NCI-H2107 (cell line): ENCODE measurements around the gene CECR2.

Experiments
- DNase-seq: peaks from one replicate; lab custom pipeline; 2025; lab: John Stamatoyannopoulos, UW

The CECR2 gene

DNA sequence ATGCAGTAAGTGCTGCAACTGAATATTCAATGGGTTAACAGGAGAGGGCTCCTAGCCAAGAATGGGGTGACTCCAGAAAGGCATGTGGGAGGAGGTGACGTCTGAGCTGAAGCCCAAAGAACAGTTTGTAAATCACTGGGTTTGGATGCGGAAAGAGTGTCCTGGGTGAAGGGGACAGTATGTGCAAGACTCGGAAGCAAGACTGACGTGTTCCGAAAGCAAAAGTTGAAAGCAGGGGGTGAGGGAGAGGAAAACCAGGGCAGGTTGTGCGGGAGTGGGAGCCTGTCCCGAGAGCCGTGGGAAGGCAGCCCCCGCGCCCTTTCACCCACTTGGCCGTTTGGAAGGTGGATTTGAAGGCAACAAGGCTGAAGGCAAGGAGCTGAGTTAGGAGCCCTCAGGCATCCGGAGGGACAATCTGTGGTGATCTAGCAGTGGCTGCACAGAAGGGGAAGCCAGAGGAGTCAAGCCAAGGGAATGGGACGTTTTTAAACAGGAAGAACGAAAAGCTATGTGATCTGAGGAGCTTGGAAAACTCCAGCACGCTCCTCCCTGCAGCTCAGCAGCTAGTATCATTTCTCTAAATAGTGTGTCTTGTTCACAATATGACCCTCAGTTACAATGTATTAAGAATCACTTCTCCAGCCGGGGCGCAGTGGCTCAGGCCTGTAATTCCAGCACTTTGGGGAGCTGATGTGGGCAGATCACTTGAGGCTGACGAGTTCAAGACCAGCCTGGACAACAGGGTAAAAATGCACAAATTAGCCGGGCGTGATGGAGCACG lies 201.8 kb downstream of the CECR2 start:
- no peak for DNase-seq

DNA sequence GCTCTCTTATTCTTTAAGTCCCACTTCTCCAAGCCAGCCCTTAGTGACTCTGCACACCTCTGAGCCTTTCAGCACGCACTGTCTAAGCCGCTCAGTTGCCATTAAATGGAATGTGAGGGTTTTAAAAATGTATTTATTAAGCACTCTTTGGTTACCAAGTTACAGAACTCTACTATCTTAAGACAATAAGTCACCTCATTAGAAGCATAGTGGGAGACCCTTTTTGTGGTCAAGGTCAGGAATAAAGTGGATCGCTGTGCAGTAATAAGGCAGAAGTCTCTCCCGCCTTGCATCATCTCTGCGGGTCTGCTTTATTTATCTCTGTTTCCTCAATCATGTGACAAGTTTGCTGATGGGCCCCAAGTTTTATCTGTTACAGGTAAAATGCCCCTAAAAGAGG lies 205.9 kb downstream of the CECR2 start:
- no peak for DNase-seq

DNA sequence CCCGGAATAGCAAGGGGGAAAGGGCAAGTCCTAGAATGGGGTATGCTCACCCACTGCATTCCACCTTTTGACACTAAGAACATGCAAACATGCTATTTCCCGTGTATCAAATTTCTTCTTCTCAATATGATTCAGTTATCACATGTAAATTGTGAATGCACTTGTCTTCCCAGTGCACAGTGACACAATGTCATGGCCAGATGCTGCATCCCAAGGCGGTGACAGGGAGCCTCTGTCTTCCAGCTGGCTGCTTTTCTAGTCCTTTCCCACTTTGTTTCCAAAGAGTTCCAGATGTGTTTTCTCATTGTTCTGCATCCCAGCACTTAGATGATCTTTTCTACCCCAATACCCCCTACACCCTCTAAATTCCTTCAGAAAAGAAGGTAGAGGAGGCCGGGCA lies 206.4 kb downstream of the CECR2 start:
- DNase-seq = no peak

DNA sequence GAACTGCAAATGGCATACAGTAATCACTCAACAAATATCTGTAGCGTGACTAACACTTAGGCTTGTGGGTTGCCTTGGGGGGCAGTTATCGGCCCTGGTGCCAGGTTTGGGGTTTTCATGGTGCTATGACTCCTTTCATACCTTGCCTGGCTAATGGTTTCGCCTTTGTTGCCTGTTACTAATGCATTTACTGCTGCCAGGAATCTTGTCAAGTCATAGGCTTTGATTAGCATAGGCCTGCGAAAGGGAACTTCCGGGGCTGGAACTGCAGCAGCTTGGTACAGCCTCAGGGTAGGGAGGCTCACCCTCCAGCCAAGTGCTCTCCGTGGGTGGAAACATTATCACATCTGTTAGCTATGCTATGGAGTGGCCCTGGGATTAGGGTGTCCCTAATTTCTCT lies 207.2 kb downstream of the CECR2 start:
- peak; percentile 24 for DNase-seq

DNA sequence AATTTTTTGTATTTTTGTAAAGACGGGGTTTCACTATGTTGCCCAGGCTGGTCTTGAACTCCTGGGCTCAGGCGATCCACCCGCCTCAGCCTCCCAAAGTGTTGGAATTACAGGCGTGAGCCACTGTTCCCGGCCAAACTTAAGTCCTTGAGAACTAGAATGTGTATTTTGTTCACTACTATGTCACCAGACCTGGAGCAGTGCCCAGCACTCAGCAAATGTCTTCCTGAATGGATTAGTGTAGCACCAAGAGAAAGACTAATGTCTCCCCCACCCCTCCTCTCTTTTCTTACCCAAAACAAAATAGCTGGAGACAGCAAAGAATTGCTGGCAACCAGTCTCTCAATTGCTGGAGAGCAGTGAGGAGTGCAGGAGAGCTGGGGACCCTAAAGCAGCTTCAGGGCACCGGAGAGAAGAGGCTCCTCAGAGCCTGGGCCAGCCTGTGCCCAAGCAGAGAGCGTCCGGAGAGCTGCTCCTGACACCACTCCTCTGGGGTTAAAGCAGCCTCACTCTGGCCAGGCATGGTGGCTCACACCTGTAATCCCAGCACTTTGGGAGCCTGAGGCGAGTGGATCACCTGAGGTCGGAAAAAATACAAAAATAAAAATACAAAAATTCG lies 209.0 kb downstream of the CECR2 start:
- DNase-seq = no peak

DNA sequence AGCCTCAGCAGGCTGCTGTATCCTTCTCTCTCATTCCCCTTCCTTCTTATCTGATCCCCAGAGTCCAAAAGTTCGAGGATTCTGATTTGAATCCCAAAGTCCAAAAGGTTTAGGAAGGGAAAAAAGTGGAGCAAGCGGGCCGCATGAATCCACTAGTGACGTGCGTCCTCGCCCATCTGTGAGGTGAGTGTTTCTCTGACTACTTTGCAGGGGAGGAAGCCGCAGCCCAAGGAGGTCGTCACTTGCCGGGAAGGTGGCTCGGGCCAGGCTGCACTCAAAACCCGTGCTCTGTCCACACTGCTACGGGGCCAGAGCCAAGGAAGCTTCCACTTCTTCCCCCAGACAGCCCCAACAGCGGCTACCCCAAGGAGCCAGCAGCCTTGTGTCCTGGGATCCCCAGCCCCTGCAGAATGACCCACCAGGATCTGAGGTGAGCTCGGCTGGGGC lies 210.3 kb downstream of the CECR2 start:
- DNase-seq = no peak

DNA sequence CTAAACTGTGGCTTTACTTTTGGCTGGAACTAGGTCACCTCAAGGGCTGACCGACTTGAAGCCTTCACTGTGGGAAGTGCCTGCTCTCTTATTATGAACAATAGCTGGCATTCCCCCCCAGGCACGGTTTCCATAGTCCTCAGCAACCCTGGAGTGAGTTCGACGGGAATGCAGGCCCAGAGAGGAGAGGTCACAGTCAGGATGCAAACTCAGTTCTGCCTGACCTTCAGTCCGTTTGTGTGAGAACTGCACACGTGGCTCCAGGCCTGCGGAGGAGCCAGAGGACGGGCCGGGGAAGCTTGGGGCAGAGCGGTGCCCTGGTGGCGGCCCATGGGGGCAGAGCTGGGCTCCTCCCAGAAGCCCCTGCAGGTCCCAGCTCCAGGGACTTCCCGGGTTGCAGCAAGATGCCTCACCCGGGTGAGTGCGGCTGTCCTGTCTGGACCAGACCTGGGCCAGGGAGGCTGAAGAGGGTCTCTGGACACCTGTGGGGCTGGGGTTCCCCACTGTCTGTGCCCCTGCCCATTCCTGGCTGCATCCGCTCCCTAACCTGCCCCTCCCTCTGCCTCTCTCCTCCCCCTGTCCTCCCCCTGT lies 211.3 kb downstream of the CECR2 start:
- no peak for DNase-seq

DNA sequence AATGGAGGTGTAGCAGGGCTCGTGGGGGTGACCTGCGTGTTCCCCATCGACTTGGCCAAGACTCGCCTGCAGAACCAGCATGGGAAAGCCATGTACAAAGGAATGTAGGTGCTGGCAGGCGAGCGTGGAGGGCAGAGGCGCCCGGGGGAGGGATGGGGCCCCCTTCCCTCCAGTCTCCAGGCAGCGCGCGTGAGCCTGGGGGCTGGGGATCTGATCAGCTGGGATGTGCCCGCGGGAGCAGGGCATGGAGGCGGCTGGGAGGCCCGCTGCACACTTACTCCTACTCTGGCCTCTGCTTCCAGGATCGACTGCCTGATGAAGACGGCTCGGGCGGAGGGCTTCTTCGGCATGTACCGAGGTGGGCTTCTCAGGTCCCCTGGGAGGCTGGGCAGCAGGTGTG lies 211.8 kb downstream of the CECR2 start:
- no peak for DNase-seq

DNA sequence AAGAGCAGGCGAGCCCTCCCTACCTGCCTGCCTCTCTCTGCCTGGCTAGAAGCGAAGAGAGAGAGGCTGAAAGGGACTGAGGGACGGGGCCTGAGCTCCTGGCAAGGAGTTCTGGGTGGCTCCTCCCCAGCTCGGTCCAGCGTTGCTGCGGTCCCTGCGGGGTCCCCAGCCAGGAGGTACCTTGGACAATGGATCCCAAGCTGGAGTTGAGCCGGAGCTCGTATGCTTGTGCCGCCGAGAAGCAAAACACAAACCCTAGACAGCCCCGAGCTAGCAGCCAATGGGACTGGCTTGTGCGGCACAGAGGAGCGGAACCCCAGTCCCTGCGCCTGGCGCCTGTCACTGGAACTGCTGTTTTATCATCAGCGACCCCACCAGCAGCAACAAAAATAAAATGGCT lies 212.4 kb downstream of the CECR2 start:
- no peak for DNase-seq

DNA sequence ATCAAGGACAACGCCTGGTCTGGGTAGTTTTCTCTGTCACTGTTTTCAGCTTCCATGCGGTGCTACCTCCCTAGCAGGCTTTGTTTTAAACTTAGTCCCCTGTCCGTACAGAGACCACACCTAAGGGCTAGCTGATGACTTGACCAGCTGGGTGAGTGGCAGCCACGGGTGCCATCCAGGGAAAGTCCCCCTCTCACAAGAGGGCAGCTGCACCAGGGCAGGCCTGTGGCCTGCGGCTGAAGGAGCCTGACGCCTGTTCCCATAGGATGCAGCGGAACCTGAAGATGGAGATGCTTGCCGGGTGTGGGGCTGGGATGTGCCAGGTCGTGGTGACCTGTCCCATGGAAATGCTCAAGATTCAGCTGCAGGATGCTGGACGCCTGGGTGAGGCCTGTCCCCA lies 213.9 kb downstream of the CECR2 start:
- no peak for DNase-seq

DNA sequence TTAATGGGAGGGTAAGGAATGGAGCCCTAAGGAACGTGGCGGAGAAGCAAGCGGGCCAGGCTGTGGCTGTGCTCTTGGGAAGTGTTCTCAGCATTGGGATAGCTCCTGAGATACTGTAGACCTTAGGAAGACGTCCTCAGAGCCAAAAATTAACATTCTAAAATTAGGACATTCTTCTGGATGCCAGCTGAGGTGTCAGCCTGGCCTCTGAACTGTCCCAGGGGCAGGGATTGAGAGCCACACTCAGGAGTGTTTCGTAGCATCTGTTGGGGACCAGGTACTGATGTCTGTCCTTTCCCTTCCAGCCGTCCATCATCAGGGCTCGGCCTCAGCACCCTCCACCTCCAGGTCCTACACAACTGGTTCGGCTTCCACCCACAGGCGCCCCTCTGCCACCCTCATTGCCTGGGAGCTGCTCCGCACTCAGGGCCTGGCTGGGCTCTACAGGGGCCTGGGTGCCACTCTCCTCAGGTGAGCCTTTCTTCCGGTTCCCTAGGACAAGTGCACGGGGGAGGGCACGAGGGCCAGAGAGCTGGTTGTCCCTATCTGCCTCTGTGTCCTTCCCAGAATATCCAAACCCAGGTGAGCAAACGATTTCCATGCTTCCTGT lies 217.7 kb downstream of the CECR2 start:
- DNase-seq = no peak

DNA sequence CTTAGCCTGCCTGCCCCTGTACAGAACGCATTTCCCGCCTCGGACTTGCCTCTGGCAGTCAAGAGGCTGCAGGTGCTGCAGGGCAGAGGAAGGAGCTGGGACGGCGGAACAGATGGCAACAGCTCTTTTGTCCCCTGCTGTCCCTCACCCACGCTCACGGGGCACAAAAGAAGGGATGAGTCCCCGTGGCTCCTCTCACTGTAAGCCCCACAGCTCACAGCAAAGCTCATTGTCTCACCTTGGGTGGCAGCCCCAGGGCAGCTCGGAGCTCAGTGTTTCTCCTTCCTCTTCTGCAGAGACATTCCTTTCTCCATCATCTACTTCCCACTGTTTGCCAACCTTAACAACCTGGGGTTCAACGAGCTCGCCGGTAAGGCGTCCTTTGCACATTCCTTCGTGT lies 218.4 kb downstream of the CECR2 start:
- DNase-seq = no peak

DNA sequence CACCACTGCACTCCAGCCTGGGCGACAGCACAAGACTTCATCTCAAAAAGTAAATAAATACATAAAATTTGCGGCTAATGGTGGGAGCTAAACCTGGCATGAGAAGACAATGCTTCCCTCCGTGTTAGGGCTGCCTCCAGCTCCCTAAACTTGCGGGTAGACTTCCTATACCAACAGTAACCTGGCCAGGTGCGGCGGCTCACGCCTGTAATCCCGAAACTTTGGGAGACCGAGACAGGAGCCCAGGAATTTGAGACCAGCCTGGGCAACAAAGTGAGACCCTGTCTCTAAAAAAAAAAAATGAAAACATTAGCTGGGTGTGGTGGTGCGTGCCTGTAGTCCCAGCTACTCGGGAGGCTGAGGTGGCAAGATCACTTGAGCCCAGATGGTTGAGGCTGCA lies 219.3 kb downstream of the CECR2 start:
- DNase-seq = no peak

DNA sequence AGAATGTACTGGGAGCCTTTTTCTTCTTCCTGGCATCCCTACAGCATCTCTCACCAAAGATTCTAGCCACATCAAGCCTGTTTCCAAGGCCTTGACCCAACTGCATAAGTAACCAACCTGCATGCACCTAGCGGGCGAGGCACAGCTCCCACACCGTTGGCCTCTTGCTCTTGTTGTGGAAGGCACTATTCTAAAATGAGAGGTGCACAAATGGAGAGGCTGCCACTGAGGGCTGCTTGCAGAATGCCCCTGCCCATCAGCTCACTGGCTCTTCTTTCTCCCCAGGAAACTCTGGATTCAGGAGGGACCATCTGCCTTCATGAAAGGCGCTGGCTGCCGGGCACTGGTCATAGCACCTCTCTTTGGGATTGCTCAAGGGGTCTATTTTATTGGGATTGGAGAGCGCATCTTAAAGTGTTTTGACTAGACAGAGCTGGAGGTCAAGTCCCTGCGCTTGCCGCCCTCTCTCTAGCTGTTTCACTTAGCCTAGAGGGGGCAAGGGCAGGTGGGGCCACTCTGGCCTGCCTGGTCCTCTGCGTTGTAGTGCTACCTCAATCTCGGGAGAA lies 220.6 kb downstream of the CECR2 start:
- DNase-seq = no peak

DNA sequence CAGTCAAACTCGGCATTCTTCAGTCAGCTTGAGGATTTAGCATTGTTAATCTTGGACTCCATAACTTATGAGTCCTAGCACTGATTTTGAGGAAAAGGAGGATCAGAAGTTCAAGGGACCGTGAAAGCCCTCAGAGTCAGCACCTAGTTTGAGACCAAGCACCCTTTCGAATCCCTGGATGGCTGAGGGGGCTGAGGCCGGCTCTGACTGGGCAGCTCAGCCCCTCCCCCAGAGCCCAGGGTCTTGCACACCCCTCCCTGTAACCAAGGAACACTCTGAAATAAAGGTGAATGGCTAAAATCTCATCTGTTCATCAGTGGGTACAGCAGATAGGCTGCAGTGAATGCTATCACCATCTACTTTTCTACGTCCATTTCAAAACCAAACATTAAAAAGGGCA lies 221.3 kb downstream of the CECR2 start:
- DNase-seq = no peak

DNA sequence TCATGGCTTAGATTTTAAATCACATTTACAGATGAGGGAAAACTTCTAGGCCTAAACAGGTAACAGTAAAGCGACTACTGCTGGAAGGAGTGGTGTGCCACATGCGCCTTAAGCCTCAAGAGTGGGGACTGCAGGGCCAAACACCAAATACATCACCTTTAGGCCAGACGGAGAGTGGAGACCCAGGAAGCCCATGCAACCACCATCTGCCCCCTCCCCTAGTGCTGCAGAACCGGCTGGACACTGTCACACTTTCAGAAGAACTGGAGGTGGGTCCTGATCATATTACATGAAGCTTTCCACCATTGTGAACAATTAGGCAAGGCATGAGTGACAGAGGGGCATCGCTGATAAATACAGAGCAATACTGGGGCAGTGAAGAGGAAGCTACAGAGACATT lies 222.9 kb downstream of the CECR2 start:
- DNase-seq = no peak

DNA sequence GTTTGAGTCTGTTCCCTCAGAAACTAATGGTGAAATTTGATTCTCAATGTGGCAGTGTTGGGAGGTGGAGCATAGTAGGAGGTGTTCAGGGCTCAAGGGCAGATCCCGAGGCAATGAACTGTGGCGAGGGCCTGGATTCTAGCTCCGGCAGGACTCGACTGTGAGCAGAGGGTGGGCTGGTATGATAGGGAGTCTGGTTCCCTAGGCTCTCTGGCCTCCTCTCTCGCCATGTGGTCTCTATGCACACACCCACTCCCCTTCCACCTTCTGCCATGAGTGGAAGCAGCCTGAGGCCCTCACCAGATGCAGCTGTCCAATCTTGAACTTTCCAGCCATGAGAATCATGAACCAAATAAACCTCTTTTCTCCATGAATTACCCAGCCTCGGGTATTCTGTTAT lies 227.0 kb downstream of the CECR2 start:
- DNase-seq = no peak

DNA sequence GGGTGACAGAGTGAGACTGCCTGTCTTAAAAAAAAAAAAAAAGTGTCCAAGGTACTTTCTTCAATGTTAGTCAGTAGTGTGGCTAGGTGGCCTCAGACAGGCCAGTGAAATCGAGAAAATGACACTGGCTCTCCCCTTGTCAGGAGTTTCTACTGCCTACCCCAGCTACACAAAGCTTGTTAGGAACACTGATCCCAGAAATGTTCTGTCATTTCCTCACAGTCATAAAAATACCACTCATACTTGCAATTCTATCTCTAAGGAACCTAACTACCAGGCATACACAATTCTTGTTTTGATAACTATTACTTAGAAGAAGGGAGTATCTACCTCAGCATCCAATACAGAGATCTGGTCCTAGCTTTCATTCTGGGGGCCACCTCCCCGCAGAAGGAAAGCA lies 228.0 kb downstream of the CECR2 start:
- DNase-seq = no peak

DNA sequence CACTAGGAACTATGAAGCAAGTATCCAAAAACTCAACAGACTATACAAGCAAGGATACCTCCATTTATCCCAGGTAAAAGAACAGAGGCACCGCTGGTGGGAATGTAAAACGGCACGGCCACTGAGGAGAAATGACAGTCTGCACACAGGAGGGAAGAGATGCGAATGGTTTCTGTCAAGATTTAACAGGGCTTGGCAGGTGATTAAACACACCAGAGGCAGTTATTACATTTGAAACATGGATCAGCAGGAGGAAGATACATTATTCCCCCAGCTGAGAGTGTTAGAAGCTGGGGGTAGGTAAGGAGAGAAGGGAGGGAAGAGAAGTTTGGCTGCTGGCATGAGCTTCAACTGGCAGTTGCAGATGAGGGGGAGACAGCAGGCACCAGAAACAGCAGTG lies 229.1 kb downstream of the CECR2 start:
- DNase-seq = no peak

DNA sequence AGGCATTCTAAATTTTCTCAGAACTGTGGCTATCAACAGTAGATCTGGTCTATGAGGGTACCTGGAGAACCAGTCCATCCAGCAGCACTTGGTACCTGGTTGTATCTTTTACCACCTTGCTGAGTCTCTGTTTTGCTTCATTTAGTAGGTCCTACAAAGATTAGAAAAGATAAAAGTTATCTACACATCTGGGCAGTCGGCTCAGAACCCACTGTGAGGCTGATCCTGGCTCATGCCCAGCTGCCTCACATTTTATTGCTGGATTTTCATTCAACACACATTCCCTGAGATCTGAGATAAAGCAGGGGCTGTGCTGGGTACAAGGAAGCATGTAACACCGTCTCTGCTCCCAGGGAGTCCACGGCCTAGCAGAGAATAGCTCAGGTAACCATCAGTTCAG lies 231.8 kb downstream of the CECR2 start:
- DNase-seq = no peak

DNA sequence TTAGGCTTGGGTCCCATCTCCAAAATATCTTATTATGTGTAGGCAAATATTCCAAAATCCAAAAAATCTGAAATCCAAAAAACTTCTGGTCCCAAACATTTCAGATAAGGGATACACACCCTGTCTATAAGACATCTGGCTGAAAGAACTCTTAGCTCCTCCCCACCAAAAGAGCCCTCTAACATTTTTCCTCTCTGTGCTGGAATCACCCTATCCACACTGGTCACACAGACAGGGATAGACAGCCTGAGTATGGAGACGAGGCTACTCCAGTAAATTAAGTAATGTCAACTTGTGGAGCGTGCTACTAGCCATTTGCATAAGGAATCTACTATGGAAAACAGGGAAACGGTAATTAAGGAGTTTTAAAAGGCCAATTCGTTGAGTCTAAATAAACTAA lies 234.4 kb downstream of the CECR2 start:
- no peak for DNase-seq

DNA sequence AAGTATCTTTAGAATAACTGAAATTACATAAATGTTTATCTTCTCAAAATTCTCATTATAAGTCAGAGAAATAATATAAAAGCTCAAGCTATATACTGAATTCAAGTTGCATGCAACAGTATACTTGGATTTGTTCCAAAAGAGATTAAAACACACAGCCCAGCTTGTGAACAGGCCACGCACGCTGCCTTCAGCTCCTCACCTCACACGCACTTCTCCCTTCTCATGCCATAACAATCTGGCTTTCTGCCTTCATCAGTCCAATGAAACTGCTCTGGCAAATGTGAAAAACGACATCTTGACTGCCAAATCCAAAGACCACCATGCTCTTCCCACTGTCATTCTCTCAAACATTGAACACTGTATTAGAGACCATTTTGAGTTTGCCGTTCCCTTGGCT lies 237.2 kb downstream of the CECR2 start:
- DNase-seq = no peak
